Uterus (tissue), 2 donors: Measurements from ENCODE around the gene FAM13C.

ENCODE experiments used
- POLR2A ChIP-seq, 2 donors: fragments of 450-650 bp; IDR thresholded peaks; one replicate each; pipeline ENCODE4 v1.6.1; 2016; ENCODE audit warnings: antibody characterized with exemption in 2 of 2, mild to moderate bottlenecking in 1 of 2, moderate library complexity in 1 of 2
- TF ChIP-seq, protein P1 (sequence below), 4 experiments: fragments of 200-600 bp in 2 of 4; fragments of 450-650 bp in 2 of 4; sonication (generic) in 2 of 4; IDR thresholded peaks; one replicate each; pipeline ENCODE4 v1.5.1; 2016 to 2019; ENCODE audit warnings: antibody characterized with exemption in 4 of 4, mild to moderate bottlenecking in 2 of 4, moderate library complexity in 1 of 4

DNA sequence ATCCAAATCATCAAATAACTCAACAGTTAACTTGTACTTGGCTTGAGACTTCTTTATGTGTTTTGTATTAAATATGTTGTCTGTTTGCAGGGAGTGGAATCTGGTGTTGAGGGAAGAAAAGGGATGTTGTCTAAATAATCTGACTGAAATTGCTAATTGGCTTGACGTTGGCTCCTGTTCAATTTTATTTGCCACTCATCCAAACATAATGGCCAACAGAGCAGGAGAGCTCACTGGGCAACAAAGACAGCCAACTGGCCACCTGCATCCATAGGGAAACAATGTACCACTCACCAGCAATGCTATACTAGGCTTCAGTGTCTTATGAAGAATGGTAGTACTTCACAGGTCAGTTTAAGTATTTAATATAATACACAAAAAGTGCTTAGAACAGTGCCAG is 80.5 kb downstream of the FAM13C start:
- TF ChIP-seq, protein P1, sequence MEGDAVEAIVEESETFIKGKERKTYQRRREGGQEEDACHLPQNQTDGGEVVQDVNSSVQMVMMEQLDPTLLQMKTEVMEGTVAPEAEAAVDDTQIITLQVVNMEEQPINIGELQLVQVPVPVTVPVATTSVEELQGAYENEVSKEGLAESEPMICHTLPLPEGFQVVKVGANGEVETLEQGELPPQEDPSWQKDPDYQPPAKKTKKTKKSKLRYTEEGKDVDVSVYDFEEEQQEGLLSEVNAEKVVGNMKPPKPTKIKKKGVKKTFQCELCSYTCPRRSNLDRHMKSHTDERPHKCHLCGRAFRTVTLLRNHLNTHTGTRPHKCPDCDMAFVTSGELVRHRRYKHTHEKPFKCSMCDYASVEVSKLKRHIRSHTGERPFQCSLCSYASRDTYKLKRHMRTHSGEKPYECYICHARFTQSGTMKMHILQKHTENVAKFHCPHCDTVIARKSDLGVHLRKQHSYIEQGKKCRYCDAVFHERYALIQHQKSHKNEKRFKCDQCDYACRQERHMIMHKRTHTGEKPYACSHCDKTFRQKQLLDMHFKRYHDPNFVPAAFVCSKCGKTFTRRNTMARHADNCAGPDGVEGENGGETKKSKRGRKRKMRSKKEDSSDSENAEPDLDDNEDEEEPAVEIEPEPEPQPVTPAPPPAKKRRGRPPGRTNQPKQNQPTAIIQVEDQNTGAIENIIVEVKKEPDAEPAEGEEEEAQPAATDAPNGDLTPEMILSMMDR (IDR thresholded peaks at IDR 0.05), result no peak
- TF ChIP-seq POLR2A (IDR thresholded peaks at IDR 0.05), result no peak
